T-helper 2 cell treated with Interferon-gamma antibody and Interleukin-4, amounts not matched to agents 5 μg/mL and 100 μg/mL, for 36 hours (primary cell): ENCODE results near the gene CCDC121.
A peak's percentile ranks its signal among the peaks of the same experiment; 100 is the strongest.
"Not testable (repeated sequence)": the region's sequence is repeated elsewhere in the genome, so short reads cannot be mapped to it uniquely, and the experiment has no call there.

Experiments
- DNase-seq: peaks from one replicate; pipeline ENCODE4 v3.0.0; 2021; ENCODE audit warnings: low spot score
- H3K27ac Mint-ChIP-seq: one replicate; pipeline ENCODE4 v1.8.0; 2021; ENCODE audit warnings: mild to moderate bottlenecking, mixed read lengths
- H3K27me3 Mint-ChIP-seq: one replicate; pipeline ENCODE4 v1.8.0; 2021; ENCODE audit warnings: low read depth, mixed read lengths
- H3K36me3 Mint-ChIP-seq: one replicate; pipeline ENCODE4 v1.8.0; 2021; ENCODE audit warnings: low read depth, mixed read lengths
- H3K4me1 Mint-ChIP-seq: one replicate; pipeline ENCODE4 v1.8.0; 2021; ENCODE audit warnings: low read depth, mixed read lengths
- H3K4me3 Mint-ChIP-seq: one replicate; pipeline ENCODE4 v1.8.0; 2022; ENCODE audit warnings: mild to moderate bottlenecking, moderate library complexity, mixed read lengths
- H3K9me3 Mint-ChIP-seq: one replicate; pipeline ENCODE4 v1.8.0; 2021; ENCODE audit warnings: mixed read lengths

The CCDC121 gene

DNA sequence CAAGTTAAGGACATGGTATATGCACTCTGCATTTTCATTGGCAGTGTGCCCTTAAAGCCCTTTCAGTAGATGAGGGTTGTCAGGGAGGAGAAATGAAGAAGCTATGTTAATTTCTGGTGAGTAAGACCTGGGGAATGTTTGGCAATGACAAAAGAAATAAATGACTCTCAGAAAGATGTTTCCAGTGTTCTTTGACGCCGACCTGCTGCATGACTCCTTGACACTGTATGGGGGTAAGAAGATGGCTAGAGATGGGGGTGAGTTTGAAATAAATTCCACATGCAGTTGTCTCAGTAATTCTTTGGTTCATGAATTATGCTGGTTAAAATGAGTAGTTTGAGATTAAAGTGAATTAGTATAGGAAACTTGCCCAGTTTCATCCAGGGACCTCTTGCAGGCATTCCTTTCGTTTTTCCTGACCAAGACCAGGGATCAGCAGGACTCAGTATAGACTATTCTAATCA, 5.9 kb downstream of the CCDC121 start:
- Mint-ChIP-seq H3K27ac (no peak overlapping the region), H3K27me3 (no peaks in the 10 kb centered on the region), H3K36me3 (peaks cover 42% of the 10 kb centered on the region), H3K9me3 (no peaks in the 10 kb centered on the region), H3K4me1 (peaks cover 16% of the 10 kb centered on the region), H3K4me3 (no peak overlapping the region)
- no peak for DNase-seq

DNA sequence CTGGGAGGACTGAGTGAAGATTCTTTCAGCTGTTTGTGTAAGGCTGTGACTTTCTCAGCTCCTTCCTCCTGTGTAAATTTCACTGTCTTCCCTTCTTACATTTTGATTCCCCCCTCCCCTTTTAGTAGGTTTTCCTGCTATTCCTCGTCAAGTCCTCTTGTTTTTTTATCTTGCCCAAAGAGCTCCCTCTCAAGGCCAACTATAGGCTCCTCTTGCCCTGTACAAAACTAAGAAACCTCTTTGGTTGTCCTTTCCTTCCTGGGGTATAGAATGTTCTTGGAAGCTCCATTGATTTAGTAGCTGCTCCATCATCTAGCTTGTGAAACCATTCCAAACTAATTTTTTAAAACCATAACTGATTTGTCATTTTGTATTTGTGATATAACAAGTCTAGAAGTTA, 7.3 kb downstream of the CCDC121 start:
- no peak for DNase-seq
- no peak overlapping the region for H3K4me3 Mint-ChIP-seq
- no peaks in the 10 kb centered on the region for H3K27me3 Mint-ChIP-seq
- H3K4me1 Mint-ChIP-seq, result peaks cover 3% of the 10 kb centered on the region
- H3K36me3 Mint-ChIP-seq, result peaks cover 52% of the 10 kb centered on the region
- H3K9me3 Mint-ChIP-seq, result no peaks in the 10 kb centered on the region
- H3K27ac Mint-ChIP-seq, result no peak overlapping the region

DNA sequence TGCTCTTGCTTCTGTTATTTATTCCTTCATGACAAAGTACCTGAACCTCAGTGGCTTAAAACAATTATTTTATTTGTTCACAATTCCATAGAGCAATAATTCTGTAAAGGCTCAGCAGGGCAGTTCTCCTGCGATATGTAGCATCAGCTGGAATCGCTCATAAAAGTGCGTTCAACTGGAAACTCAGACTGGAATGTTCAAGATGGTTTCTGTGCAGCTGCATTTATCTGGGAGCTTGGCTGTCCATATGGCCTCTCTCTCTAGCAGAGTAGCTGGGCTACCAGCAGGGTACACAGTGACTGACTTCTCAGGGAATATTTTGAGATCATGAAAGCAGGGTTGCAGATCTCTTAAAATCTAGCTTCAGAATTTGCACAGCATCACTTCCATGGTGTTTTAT, 13.5 kb downstream of the CCDC121 start:
- Mint-ChIP-seq H3K36me3 (peaks cover 48% of the 10 kb centered on the region), H3K9me3 (no peaks in the 10 kb centered on the region), H3K4me1 (no peaks in the 10 kb centered on the region), H3K27ac (no peak overlapping the region), H3K27me3 (no peaks in the 10 kb centered on the region), H3K4me3 (no peak overlapping the region)
- DNase-seq, result no peak

DNA sequence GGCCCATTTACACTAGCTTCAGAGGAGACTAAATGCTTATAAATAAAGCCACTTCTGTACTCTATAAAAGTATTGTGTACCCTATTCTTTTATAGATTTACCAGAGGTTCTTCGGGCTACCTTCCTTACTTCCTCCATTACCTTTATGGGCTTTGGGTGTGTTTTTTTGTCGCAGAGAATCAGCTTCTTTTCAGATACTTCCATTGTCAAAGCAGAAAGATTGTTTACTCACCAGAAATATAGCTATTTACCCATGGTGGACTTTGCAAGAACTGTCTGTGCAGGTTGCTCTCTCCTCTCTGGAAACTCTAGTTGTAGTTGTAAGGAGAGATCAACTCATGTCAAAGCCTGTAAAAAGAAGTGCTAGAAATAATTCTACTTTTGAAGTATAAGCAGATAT, 14.8 kb downstream of the CCDC121 start:
- no peak overlapping the region for H3K4me3 Mint-ChIP-seq
- H3K27ac Mint-ChIP-seq, result no peak overlapping the region
- no peaks in the 10 kb centered on the region for H3K9me3 Mint-ChIP-seq
- peaks cover 42% of the 10 kb centered on the region for H3K36me3 Mint-ChIP-seq
- H3K4me1 Mint-ChIP-seq, result no peaks in the 10 kb centered on the region
- H3K27me3 Mint-ChIP-seq, result no peaks in the 10 kb centered on the region
- DNase-seq, result no peak

DNA sequence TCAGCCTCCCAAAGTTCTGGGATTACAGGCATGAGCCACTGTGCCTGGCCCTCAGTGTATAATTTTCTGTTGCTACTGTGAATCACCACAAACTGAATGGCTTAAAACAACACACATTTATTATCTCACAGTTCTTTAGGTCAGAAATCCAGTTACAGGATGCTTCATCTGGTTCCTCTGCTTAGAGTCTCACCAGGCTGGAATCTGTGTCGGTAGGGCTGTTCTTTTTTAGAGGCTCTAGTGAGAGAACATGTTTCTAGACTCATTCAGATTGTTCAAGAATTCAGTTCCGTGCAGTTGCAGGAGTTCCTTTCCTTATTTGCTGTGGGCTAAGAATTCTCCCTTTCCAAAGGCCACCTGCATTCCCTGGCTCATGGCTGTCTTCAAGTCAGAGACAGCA, 22.2 kb downstream of the CCDC121 start:
- Mint-ChIP-seq H3K27ac (no peak overlapping the region), H3K27me3 (no peaks in the 10 kb centered on the region), H3K4me3 (no peak overlapping the region), H3K9me3 (no peaks in the 10 kb centered on the region), H3K4me1 (no peaks in the 10 kb centered on the region), H3K36me3 (peaks cover 49% of the 10 kb centered on the region)
- no peak for DNase-seq

DNA sequence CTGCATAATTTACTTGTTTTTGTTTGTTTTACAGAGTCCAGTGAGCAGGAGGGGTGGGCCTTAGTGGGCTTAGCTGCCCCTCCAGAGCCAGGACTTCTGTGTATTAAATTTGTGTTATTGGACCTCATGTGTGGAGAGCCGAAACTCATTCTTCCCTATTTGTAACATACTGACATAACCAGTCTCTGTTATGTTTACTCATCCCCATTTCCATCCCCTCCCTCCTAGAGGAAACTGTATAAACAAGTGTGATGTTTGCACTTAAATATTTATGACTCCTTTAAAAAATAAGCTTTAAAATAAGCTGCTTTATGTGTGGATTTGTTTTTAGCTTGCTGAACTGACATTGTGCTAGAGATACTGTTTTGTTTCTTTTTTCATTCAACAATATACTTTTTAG, 32.2 kb downstream of the CCDC121 start:
- DNase-seq, result no peak
- H3K9me3 Mint-ChIP-seq, result peaks cover 26% of the 10 kb centered on the region
- no peak overlapping the region for H3K4me3 Mint-ChIP-seq
- no peaks in the 10 kb centered on the region for H3K27me3 Mint-ChIP-seq
- no peak overlapping the region for H3K27ac Mint-ChIP-seq
- peaks cover 63% of the 10 kb centered on the region for H3K36me3 Mint-ChIP-seq
- peaks cover 21% of the 10 kb centered on the region for H3K4me1 Mint-ChIP-seq

DNA sequence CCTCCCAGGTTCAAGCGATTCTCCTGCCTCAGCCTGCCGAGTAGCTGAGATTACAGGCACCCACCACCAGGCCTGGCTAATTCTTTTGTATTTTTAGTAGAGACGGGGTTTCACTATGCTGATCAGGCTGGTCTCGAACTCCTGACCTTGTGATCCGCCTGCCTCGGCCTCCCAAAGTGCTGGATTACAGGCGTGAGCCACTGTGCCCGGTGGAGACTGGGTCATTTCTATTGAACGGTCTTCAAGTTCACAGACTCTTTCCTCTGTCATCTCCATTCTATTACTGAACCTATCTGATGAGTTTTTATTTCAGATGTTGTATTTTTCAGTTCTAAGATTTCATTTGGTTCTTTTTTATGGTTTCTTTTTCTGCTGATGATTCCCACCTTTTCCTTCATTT, 33.4 kb downstream of the CCDC121 start:
- Mint-ChIP-seq H3K36me3 (peaks cover 66% of the 10 kb centered on the region), H3K4me1 (peaks cover 22% of the 10 kb centered on the region), H3K9me3 (peaks cover 33% of the 10 kb centered on the region)
- not testable (repeated sequence) for DNase-seq, H3K27ac Mint-ChIP-seq, H3K27me3 Mint-ChIP-seq, H3K4me3 Mint-ChIP-seq

DNA sequence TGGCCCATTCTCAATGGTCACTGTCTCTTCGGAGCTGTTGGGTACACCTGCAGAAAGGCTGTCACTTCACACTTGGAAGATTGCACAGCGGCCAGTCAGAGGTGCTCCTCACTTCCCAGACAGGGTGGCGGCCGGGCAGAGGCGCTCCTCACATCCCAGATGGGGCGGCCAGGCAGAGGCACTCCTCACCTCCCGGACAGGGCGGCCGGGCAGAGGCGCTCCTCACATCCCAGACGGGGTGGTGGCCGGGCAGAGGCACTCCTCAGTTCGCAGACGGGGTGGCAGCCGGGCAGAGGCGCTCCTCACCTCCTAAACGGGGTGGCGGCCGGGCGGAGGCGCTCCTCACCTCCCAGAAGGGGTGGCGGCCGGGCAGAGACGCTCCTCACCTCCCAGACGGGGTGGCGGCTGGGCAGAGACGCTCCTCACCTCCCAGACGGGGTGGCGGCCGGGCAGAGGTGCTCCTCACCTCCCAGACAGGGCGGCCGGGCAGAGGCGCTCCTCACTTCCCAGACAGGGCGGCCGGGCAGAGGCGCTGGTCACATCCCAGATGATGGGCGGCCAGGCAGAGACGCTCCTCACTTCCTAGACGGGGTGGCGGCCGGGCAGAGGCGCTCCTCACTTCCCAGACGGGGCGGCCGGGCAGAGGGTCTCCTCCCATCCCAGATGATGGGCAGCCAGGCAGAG, 34.6 kb downstream of the CCDC121 start:
- H3K4me3 Mint-ChIP-seq, H3K27ac Mint-ChIP-seq: not testable (repeated sequence)
- peaks cover 71% of the 10 kb centered on the region for H3K36me3 Mint-ChIP-seq

DNA sequence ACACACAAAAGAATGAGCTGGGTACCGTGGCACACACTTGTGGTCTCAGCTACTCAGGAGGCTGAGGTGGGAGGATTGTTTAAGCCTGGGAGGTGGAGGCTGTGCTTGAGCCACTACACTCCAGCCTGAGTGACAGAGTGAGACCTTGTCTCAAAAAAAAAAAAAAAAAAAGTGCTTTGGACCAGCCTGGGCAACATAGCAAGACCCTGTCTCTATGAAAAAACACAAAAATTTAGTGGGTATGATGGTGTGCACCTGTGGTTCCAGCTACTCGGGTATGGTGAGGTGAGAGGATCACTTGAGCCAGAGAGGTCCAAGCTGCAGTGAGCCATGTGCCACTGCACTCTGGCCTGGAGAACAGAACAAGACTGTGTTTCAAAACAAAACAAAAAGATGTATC, 35.6 kb downstream of the CCDC121 start:
- H3K27me3 Mint-ChIP-seq, result no peaks in the 10 kb centered on the region
- H3K4me1 Mint-ChIP-seq, result peaks cover 22% of the 10 kb centered on the region
- DNase-seq, result no peak
- peaks cover 72% of the 10 kb centered on the region for H3K36me3 Mint-ChIP-seq
- no peak overlapping the region for H3K4me3 Mint-ChIP-seq
- peaks cover 45% of the 10 kb centered on the region for H3K9me3 Mint-ChIP-seq
- no peak overlapping the region for H3K27ac Mint-ChIP-seq

More for the DNA sequence above, 34.6 kb downstream of the CCDC121 start:
- DNase-seq, H3K27me3 Mint-ChIP-seq: not testable (repeated sequence)
- Mint-ChIP-seq H3K4me1 (peaks cover 24% of the 10 kb centered on the region), H3K9me3 (peaks cover 45% of the 10 kb centered on the region)

DNA sequence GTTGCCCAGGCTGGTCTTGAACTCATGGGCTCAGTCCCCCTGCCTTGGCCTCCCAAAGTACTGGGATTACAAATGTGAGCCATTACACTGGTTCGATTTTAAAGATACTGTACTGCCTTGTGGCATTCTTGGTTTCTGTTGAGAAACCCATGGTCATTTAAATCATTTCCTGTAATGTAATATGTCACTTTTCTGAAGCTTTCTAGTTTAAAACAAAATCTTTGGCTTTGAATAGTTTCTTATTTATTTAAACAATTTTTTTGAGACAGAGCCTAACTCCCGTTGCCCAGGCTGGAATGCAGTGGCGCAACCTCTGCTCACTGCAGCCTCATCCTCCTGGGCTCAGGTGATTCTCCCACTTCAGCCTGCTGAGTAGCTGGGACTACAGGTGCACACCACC, 37.1 kb downstream of the CCDC121 start:
- peaks cover 47% of the 10 kb centered on the region for H3K9me3 Mint-ChIP-seq
- no peak for DNase-seq
- H3K27ac Mint-ChIP-seq, result no peak overlapping the region
- no peaks in the 10 kb centered on the region for H3K27me3 Mint-ChIP-seq
- H3K4me1 Mint-ChIP-seq, result peaks cover 21% of the 10 kb centered on the region
- no peak overlapping the region for H3K4me3 Mint-ChIP-seq
- H3K36me3 Mint-ChIP-seq, result peaks cover 69% of the 10 kb centered on the region

DNA sequence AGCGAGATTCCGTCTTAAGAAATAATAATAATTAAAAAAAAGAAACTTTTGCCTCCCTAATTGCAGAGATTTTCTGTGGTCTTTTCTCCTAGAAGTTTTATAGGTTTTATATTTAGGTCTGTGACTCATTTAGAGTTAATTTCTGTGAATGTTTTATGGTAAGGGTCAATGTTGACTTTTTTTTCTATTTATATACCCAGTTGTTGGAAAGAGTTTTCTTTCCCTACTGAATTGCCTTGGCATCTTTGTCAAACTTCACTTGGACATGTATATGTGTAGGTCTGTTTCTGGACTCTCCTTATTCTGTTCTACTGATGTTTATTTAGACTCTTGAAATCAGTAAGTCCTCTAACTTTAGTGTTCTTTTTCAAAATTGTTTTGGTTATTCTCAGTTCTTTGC, 40.5 kb downstream of the CCDC121 start:
- no peaks in the 10 kb centered on the region for H3K27me3 Mint-ChIP-seq
- H3K36me3 Mint-ChIP-seq, result peaks cover 60% of the 10 kb centered on the region
- H3K27ac Mint-ChIP-seq, result no peak overlapping the region

DNA sequence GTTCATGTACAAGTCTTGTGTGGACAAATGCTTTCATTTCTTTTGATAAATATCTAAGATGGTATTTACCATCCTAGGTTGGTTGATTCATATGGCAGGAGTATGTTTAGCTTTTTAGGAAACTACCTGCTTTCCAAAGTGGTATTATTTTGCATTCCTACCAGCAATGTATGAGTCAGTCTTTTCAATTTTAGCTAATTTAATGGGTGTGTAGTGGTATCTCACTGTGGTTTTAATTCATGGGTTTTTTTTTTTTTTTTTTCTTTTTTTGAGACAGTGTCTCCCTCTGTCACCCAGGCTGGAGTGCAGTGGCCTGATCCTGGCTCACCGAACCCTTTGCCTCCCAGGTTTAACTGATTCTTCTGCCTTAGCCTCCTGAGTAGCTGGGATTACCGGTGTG, 41.8 kb downstream of the CCDC121 start:
- Mint-ChIP-seq H3K27me3 (no peaks in the 10 kb centered on the region), H3K4me3 (peak overlapping the region; percentile 30), H3K4me1 (peaks cover 49% of the 10 kb centered on the region), H3K27ac (peak overlapping the region; percentile 28), H3K9me3 (peaks cover 22% of the 10 kb centered on the region), H3K36me3 (peaks cover 59% of the 10 kb centered on the region)
- DNase-seq, result peak; percentile 14

More for the DNA sequence above, 40.5 kb downstream of the CCDC121 start:
- Mint-ChIP-seq H3K9me3 (peaks cover 22% of the 10 kb centered on the region), H3K4me3 (no peak overlapping the region), H3K4me1 (peaks cover 46% of the 10 kb centered on the region)
- no peak for DNase-seq

DNA sequence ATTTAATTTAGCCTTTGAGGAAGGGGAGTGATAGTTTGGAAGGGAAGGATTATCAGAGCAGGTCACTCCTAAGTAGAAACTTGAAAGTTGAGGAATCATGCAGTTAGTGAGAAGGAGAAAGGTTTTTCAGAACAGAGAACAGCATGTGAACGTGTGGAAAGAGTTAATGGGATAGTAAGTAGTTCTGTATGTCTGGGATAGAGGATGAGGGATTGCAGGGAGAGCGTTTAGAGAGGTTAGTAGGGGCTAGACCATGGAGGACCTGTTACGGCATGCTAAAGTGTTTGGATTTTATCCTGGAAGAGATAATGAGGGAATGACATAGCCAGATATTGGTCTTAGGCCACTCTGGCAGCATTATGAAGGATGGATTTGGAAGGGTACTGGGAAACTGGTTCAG, 44.2 kb downstream of the CCDC121 start:
- Mint-ChIP-seq H3K27me3 (no peaks in the 10 kb centered on the region), H3K27ac (peak overlapping the region; percentile 7), H3K36me3 (peaks cover 41% of the 10 kb centered on the region), H3K4me1 (peaks cover 42% of the 10 kb centered on the region), H3K9me3 (peaks cover 7% of the 10 kb centered on the region), H3K4me3 (peak overlapping the region; percentile 95)
- DNase-seq, result no peak

DNA sequence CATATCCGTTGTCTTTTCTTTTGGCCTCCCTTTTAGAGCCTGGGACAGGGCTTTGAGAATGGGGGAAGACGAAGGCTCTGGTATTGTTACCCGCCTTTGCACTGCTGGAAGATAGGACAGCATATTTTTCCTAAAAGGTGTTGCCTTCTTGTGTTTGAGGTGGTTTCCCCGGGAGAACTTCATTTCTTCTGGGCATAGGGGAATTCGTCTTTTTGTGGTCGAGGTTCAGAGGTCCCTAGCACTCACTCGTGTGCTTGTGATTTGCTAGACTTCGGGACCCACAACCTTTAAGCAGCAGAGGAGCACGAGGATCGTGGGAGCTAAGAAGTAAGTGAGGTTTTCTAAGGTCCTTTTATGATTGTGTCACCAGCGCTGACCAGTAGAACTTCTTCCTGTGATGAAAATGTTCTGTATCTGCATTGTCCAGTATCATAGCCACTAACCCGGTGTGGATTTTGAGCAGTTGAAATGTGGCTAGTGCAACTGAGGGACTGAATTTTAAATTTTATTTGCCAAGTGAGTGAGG, 45.4 kb downstream of the CCDC121 start:
- no peak for DNase-seq
- Mint-ChIP-seq H3K36me3 (peaks cover 36% of the 10 kb centered on the region), H3K27me3 (no peaks in the 10 kb centered on the region), H3K27ac (peak overlapping the region; percentile 94), H3K4me3 (peak overlapping the region; percentile 95), H3K4me1 (peaks cover 39% of the 10 kb centered on the region), H3K9me3 (peaks cover 3% of the 10 kb centered on the region)
